DMS 273 treated with DMSO at 0.1 percent for 48 hours (cell line): ENCODE data around the gene PNPLA6.

Source experiments
- DNase-seq: peaks from one replicate; lab custom pipeline; 2025; lab: John Stamatoyannopoulos, UW

The PNPLA6 gene

DNA sequence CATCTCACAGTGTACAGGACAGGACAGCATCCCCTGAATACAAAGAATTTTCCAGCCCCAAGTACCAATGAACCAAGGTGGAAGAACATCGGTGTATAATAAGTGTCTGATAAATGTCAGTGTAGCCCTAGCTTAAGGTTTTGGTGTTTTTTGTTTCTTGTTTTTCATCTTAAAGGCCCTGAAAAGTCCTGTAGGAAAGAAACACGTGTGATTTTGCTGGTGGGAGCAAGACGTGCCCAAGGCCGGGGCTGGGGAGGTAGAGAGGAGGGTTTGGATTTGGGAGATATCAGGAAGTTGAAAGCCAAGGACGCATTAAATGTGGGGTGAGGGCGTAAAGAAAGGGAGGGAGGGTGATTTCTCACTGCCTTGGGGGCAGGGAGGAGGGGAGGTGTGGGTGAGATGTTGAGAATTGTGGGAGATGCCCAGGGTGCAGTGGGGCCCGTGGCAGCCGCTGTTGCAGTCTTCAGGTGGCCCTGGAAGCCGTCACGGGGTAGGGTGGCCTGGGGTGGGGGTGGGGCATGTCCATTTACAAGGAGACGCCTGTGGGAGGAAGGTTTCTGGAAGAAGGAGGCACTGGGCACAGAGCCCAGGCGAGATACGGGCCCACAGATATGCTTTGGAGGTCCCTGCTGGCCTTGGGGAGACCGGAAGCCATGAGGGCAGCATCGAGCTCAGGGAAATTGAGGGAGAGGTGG is 66.9 kb downstream of the PNPLA6 start:
- DNase-seq, result no peak

DNA sequence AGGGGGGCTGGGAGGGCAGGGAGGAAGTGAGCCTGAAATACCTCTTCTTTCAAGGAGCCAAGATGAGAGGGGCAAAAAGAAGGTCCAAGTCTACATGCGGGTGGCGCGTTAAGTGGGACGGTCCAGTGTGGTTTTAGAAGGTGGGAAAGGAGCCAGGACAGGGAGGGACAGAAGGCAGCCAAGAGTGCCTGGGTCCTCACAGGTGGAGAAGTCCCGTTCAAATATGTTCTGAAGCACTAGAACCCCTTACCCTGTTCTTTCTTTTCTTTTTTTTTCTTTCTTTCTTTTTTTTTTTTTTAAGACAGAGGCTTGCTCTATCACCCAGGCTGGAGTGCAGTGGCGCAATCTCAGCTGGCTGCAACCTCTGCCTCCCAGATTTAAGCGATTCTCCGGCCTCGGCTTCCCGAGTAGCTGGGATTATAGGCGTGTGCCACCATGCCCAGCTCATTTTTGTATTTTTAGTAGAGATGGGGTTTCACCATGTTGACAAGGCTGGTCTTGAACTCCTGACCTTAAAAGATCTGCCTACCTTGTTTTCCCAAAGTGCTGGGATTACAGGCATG is 67.5 kb downstream of the PNPLA6 start:
- DNase-seq, result no peak

DNA sequence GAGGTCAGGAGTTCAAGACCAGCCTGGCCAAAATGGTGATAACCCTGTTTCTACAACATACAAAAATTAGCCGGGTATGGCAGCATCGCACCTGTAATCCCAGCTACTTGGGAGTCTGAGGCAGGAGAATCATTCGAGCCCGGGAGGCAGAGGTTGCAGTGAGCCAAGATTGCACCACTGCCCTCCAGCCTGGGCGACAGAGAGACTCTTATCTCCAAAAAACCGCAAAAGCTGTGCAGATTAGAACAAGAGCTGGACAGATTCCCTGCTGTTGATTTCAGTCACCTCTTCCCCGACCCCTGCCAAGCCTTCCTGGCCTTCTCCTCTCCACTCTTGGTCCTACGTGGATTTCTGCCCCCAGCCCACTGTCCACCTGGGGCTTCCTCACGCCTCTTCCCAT is 68.4 kb downstream of the PNPLA6 start:
- no peak for DNase-seq

DNA sequence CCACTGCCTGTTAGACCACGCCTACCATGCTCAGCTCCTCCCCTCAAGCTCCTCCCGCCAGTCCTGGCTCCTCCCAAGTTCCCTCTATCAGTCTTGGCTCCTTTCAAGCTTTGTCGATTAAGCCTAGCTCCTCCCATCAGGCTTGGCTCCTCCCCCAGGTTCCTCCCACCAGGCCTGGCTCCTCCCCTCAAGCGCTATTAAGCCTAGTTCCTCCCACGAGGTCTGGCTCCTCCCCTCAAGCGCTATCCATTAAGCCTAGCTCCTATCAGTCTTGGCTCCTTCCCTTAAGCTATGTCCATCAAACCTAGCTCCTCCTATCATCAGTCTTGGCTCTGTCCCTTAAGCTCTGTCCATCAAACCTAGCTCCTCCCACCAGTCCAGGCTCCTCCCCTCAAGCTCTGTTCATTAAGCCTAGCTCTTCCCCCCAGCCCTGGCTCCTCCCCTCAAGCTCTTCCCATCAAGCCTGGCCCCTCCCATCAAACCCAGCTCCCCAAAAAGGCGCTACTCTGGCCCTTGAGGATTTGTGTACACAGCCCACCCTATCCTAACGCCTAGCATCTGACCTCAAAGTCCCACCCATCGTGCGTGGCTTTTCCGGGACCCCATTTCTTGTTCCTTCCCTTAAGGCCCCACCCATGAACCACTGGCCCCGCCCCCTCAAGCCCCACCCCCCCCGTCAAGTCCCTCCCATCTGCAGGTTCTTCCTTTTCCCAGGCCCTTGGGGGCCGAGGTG is 70.1 kb downstream of the PNPLA6 start:
- no peak for DNase-seq

DNA sequence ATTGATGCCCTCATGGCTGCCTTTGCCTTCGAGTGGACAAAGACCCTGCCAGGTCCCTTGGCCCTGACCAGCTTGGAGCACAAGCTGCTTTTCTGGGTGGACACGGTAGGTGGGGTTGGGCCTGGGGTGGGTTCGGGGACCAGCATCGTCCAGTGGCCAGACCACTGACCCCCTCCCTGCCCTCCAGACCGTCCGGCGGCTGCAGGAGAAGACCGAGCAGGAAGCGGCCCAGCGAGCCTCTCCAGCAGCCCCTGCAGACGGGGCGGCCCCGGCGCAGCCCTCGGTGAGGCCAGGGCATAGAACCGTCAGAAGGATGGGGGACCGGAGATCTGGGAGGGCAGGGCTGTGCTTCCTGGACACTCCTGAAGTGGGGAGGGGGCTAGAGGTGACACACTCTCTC is 70.8 kb downstream of the PNPLA6 start:
- no peak for DNase-seq

DNA sequence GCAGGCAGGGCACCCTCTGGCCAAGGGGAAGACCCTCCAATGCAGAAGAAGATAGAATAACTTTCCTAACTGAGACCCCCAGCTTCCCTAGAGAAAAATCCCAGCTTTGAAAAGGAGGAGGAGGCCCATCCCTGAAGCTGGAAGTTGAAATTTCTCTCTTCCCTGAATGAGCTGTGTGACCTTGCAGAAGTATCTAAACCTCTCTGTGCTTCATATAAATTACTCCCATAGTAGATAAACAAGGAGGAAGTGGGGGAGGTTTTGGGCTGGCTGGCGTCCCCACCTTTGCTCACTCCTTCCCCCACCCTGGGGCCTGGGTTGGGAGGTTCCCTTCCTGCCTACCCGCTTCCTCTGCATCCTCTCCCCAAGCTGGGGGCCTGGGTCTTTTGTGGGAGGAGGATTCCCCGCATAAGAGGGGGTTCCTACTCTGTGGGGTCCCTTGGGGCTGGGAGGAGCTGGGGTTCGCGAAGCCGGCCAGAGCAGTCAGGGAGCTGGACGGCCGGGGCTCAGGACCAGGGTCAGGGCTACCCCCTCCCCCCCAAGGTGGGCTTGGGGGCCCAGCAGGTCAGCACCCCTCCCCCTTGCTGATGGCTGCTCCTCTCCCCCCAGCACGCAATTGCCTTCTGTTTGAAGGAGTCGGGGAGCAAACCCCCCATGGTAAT is 71.8 kb downstream of the PNPLA6 start:
- DNase-seq, result no peak

DNA sequence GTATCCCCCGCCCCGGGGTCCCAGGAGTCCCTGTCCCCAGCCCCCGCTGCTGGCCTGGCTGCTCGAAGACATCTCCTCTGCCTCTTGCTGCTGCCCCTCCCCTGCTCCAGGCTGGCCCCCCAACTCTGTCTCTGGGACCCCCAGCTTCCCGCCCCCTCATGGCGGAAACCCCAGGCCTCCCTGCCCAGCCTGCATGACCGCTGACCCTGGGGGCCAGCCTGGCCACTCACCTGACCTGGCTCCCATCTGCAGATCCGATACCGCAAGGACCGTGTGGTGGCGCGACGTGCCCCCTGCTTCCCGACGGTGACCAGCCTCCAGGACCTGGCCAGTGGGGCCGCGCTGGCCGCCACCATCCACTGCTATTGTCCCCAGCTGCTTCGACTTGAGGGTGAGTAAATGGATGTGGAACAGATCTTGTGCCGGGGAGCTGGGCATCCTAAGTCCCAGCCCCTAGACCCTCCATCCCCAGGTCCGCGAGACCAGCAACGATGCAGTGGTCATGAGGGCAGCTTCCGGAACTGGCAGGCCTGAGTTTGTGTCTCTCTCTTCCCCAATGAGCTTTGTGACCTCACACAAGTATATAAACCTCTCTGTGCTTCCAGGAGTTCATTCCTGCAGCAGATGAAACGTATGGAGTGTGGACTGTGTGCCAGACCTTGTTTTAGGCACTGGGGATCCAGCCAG is 72.5 kb downstream of the PNPLA6 start:
- DNase-seq, result no peak

DNA sequence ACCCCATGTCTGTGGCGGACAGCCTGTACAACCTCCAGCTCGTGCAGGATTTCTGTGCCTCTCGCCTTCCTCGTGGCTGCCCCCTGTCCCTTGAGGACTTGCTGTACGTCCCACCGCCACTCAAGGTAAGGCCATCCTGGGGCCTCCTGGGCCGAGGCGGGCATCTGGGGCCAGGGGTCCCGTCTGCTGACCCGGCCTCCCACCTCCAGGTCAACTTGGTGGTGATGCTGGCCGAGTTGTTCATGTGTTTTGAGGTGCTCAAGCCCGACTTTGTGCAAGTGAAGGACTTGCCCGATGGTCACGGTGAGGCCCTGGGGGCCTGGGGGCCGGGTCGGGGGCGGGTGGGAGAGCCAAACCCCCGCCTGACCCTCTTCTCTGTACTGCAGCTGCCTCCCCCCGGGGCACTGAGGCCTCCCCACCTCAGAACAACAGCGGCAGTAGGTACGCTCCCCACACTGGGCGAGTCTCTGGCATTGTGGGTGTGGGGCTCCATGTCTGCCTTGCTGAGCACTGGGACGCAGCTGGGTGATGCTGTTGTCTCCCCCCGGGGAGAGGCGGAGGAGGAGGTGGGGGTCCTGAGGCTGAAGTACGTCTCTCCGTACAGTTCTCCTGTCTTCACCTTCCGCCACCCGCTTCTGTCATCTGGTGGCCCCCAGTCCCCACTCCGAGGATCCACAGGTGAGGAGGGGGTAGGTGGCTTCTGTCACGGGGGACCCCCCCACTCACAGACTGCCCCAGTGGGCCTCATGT is 75.1 kb downstream of the PNPLA6 start:
- no peak for DNase-seq
